Activated CD8-positive, alpha-beta memory T cell treated with anti-CD3 and anti-CD28 coated beads for 4 hours (primary cell): Measurements from ENCODE around the gene UBE3D.
"Not testable (repeated sequence)": the region's sequence is repeated elsewhere in the genome, so short reads cannot be mapped to it uniquely, and the experiment has no call there.

Experiments
- DNase-seq, 2 donors: peaks; one replicate each; pipeline ENCODE4 v3.0.0-alpha.2; 2020; ENCODE audit warnings: low read depth in 2 of 2

The UBE3D gene

GRCh38 chr6:82872185-82872584, 193.5 kb downstream of the UBE3D start:
- no peak for DNase-seq

- DNase-seq: no peak
Observed at GRCh38 chr6:82870582-82871172, 195.0 kb downstream of the UBE3D start.

- DNase-seq: no peak
Observed at GRCh38 chr6:82869493-82869892, 196.1 kb downstream of the UBE3D start.

GRCh38 chr6:82867946-82868345, 197.7 kb downstream of the UBE3D start:
- DNase-seq: no peak

DNA sequence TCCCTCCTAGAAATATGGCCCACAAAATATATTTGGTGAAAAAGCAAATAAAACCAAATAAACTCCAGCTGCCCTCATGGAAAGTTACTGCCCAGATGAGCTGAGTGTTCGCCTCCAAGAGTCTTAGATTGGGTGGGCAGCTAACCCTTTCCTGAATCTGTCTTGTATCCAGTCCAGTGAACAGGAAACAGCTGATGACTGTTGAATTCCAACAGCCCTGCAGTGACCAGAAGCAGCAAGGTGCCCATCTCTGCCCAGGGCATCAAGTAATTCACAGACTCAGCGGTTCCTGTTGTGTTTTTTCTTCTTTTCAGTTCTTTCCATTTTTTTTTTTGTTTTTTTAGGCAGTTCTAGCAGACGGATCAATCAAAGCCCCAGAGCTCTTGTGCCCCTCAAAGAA, 199.2 kb downstream of the UBE3D start:
- DNase-seq: no peak

DNA sequence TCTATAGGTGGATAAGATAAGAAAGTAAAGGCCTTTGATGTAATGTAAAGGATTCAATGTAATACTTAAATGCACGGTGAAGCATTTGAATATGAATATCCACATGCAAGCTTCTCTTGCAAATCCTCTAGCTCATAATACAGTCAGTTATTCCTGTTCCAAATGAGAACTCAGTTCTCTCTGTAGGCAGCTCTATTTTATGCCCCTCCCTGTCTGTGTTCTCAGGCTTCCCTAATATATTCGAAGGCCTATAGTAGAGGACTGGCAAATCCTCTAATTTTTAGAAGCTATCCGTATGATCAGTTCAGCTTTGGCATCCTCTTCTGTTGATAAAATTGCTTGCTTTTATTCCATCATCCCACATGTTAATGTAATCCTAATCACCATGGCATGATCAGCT, 200.2 kb downstream of the UBE3D start:
- DNase-seq: no peak

GRCh38 chr6:82863781-82864180, 201.9 kb downstream of the UBE3D start:
- DNase-seq: no peak

DNA sequence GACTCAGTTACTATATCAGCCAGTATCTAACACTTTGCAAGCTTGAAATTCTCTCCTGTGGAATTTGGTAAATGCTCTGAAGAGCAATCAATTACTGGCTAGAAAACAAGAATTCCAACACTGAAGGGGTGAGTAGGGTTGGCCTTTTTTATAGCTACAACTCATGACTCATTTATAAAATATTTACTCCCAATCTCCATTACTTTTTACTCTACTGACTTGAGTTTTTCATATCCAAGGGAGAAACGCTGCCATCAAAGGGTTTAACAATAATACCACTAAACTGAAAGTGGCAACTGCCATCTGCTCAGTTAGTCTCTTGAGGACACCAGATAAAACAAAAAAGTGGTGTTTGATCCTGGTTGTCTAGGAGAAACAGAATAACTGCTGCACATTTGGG, 203.1 kb downstream of the UBE3D start:
- no peak for DNase-seq

DNA sequence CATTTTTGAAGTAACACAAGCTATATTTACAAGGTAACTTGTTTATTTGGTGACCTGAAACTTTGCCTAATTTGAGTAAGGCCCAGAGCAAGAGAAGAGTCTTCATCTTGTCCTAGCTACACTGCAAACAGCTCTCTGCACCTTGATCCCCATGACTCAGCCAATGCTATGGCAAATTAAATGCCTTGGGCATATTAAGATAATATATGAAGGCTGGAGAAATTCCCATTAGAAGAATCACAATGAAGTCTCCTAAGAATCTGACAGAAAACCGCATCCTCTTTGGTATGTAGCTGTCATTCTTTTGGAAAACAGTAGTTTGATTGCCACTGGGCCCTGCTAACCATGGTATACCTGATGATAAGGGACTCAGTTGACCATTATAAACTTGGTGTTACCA, 204.5 kb downstream of the UBE3D start:
- no peak for DNase-seq

- not testable (repeated sequence) for DNase-seq
Observed at GRCh38 chr6:82856077-82856476, 209.6 kb downstream of the UBE3D start.

GRCh38 chr6:82852904-82853303, 212.7 kb downstream of the UBE3D start:
- DNase-seq: not testable (repeated sequence)

DNA sequence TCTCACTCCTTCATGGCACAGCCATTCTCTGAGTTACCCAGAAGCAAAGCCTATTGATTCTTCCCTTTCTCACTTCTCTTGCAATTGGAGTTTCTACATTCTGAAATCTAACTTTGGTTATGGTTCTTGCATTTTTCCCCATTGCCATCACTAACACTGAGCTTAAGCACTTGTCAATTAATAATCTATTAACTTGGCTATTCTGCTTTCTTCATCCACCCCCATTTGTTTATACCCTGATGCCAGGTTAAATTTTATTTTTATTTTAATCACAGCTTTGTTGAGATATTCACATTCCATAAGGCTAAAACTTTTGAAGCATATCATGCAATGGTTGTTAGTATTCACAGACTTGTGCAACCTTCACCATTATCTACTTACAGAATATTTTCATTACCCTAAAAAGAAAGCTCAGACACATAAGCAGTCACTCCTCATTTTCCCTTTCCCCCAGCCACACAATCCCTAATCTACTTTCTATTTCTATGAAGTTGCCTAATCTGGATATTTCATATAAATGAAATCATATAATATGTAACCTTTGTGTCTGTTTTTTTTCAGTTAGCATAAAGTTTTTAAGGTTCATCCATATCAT, 222.3 kb downstream of the UBE3D start:
- no peak for DNase-seq

GRCh38 chr6:82842721-82843120, 222.9 kb downstream of the UBE3D start:
- DNase-seq: no peak
